NT2/D1 (cell line): ENCODE measurements around the gene SYT1.

Source experiments
- SUZ12 ChIP-seq: IDR thresholded peaks from 2 replicates; pipeline ENCODE4 v1.6.1; 2011; ENCODE audit not compliant: insufficient read length, insufficient read depth; ENCODE audit errors: extremely low read depth
- YY1 ChIP-seq: IDR thresholded peaks from 2 replicates; pipeline ENCODE4 v1.6.1; 2011; ENCODE audit not compliant: insufficient read length, insufficient read depth

DNA sequence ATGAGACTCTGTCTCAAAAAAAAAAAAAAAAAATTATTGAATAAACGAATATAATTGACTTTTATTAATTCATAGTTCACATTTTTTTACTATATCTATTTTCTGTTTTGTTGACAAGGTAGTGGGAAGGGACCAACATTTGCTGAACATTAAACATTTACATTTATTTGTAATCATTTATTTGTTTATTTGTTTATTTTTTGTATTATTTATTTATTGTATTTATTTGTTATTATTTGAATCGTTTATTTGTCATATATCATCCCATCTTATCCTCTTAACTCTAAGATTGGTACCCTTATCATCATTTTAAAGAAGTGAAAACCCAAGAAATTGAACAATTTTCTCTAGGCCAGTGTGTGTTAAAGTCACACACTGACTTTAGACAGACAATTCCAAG is 101.5 kb downstream of the SYT1 start:
- no peak for TF ChIP-seq SUZ12
- no peak for TF ChIP-seq YY1
